HG03354 (cell line): ENCODE measurements around the gene ITPR3.

Experiments
- ATAC-seq: cut with Tn5 transposase; IDR thresholded peaks from one replicate; pipeline ENCODE4 v1.9.1; 2021; ENCODE audit warnings: mild to moderate bottlenecking; ENCODE audit not compliant: unreplicated experiment, poor library complexity, severe bottlenecking

The ITPR3 gene

DNA sequence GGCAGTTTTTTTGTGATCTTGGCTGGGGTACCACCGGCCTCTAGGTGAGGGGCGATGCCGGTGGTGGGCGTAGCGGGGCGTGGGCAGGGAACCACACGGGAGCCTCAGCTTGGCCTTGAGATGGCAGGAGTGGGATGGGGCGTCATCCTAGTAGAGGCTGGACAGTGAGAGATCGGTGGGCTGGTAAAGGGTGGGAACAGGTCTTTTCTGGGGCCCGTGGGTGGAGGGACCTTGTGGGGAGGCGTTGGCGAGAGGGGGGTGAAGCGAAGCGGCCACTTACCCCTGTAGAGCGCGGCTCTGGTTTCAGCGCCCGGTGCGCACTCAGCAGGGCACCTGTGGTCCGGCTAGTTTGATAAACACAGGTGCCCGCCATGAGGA, 12.0 kb downstream of the ITPR3 start:
- no peak for ATAC-seq

- peak; percentile 57 for ATAC-seq
Observed at GRCh38 chr6:33633462-33634158, 12.5 kb downstream of the ITPR3 start.

GRCh38 chr6:33634161-33634727, 13.1 kb downstream of the ITPR3 start:
- no peak for ATAC-seq

GRCh38 chr6:33634946-33635345, 13.8 kb downstream of the ITPR3 start:
- ATAC-seq, result no peak

DNA sequence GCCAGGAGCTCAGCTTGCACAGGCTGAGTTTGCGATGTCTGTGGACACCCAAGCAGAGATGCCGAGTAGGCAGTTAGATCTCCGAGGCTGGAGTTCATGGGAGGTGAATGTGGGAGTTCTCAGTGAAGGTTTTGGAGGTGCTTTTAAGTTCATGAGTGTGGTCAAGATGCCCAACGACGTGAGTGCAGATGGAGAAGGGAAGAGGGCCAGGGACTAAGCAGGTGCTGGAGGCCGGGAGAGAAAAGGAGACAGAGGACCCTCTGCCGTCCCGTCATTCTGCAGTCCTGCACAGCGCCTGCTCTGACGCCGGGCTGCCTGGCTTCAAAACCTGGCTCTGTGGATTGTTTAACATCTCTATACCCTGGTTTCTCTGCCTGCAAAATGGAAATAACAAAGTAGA, 15.5 kb downstream of the ITPR3 start:
- ATAC-seq, result no peak

- no peak for ATAC-seq
Observed at GRCh38 chr6:33638556-33638955, 17.4 kb downstream of the ITPR3 start.

DNA sequence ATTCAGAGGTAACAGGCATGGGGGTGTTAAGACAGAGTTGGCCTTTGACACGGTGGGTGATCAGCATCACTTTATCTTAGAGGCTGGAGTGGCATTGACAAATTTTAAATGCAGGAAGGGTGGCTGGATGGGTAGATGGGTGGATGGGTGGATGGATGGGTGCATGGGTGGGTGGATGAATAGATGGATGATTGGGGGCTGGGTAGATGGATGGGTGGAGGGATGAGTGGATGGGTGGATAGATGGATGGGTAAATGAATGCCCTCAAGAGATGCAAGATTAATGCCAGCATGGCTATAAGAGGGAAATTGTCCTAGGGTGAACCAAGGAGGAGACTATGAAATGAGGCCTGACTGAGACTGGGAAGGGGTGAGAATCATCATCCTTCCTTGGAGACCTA, 18.4 kb downstream of the ITPR3 start:
- no peak for ATAC-seq

- no peak for ATAC-seq
Observed at GRCh38 chr6:33640361-33640760, 19.2 kb downstream of the ITPR3 start.

DNA sequence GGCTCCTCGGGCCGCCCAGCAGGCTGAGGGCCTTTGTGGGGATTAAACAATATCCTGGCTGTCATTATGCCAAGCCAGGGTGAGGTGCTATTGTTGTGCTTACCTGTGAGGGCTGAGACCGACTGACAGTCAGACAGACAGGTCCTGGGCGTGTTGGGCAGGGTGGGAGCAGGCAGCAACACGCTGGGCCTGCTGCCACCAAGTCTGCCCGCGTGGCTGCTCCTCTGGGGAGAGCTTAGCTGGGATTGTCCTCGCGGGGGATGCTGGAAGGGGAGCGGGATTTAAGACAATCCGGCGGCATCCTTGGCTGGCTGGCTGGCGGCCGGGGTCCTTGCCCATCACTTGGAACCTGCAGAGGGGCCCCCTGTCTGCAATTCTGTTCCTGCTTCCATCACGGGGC, 20.0 kb downstream of the ITPR3 start:
- no peak for ATAC-seq

DNA sequence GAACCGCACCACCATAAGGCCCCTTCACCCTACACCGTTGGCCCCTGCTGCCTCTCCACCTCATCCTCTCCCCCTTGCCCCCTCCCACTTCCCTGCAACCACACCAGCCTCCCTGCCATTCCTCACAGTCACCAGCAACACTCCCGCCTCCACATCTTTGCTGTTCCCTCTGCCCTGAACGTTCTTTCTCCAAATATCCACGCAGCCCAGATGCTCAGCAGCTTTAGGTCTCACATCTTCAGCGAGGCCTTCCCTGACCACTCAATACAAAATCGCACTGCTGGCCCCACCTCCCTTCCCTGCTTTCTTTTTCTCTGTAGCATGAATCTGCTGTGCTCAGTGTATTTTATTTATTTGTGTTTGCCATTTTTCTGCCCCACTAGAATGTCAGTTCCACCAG, 20.5 kb downstream of the ITPR3 start:
- no peak for ATAC-seq

DNA sequence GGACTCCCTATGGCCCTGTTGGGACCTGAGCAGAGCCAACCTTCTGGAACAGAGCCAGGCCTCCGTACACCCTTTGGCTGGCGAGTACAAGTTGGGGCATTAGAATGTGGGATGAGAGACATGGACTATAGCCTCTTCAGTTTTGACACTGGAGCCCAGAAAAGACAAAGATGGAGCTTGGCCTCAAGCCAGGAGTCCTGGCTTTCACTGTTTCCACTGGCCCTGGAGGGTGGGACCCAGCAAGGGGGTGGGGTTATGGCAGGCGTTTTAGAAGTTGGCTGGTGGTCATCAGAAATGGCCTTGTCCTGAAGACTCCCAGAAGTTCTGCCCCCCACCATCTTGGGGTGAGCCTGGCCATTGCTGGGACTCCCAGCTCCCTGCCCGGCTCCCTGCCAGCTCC, 21.8 kb downstream of the ITPR3 start:
- no peak for ATAC-seq

DNA sequence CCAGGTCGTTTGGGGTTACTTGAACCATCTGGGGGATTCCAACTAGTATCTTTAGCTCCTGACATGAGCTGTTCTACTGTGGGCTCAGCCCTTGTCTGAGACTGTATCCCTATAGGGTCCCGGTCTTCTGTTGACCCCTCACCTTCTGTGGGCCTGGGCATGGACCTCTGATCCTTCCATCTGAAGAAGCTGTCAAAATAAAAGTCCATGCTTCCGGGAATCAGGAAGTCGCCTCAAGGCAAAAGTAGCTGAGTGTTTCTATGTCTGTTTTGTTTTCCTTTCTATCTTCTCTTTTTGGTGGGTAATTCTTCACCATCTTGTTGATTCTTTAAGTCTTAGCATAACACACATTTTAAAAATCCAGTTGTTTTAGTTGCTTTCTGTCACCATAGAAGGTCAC, 30.3 kb downstream of the ITPR3 start:
- ATAC-seq, result no peak

DNA sequence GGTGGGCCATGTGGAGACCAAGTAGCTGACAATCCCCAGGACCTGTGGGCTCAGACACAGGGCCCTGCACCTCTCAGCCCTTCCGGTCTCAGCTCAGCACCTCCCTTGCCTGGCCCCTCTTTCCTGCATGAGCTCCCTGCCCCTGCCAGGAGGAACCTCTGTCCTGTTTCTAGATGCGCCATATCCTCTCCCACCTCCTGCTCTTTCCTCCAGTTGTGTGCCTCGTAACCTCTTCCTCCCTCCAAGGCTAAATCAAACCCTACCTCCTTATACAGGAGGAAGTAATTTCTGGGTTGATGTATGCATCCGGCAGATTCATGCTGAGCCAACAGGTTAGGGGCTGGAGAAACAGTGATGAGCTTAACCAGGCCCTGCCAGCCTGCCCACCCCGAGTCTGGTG, 30.9 kb downstream of the ITPR3 start:
- ATAC-seq, result no peak

GRCh38 chr6:33654831-33655554, 33.9 kb downstream of the ITPR3 start:
- no peak for ATAC-seq

GRCh38 chr6:33656844-33657243, 35.7 kb downstream of the ITPR3 start:
- ATAC-seq, result no peak

DNA sequence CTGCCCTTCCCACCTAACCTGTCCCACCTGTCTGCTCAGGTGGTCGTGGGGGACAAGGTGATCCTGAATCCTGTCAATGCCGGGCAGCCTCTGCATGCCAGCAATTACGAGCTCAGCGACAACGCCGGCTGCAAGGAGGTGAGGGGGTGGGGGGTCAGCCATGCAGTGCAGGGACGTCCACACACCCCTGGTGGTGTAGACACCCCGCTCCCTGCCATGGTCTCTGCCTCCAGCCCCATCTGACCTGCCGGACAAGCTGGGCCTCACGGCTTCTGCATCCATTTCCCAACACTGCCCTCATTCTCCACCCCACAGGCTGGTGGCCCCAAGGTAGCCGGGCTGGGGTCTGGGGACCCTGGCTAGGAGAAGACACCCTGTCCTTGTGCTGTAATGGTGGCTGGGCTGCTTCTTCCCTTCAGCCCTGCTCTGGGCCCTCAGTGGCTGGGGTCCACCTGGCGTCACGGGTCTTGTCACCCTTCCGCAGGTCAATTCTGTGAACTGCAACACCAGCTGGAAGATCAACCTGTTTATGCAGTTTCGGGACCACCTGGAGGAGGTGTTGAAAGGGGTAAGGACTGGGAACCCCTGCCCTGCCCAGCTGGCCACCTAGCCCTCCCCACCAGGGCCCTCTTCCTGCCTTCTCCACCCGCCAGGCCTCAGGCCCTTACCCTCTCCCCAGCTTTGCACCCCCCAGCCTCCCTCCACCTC, 38.0 kb downstream of the ITPR3 start:
- ATAC-seq, result no peak

- ATAC-seq, result no peak
Observed at GRCh38 chr6:33659986-33660385, 38.9 kb downstream of the ITPR3 start.

- ATAC-seq, result no peak
Observed at GRCh38 chr6:33661106-33661838, 40.1 kb downstream of the ITPR3 start.

DNA sequence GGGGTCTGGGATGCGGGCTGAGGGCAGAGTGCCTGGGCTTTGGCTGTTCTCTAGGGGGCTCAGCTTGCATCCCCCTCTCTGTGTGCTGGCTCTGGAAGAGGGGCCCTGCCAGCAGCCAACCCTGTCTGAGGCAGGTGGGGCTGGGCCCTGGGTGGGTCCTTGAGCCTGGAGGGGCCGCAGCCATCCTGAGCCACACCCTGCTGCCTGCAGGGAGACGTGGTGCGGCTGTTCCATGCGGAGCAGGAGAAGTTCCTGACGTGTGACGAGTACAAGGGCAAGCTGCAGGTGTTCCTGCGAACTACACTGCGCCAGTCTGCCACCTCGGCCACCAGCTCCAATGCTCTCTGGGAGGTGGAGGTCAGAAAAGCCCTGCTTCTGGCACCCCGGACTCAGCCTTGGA, 41.2 kb downstream of the ITPR3 start:
- no peak for ATAC-seq

DNA sequence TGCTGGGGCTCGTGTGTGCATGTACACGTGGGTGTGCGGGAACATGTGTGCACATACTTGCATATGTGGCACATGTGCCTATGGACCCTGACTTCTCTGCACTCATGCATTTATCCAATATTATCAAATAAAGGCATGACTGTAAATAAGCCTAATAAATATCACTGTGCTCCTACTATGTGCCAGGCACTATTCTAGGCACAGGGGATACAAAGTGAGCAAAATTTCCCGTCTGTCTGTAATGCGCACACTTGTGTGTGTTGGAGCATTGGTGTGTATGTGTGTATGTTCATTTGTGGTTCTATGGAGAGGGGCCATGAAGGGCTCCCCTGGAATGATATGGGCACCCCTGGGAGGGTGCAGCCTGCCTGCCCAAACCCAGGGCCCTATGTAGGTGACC, 41.9 kb downstream of the ITPR3 start:
- ATAC-seq, result no peak
